Neural progenitor cell (in vitro differentiated cells): ENCODE data around the gene PATZ1. TPM values are rescaled to one million over a fixed set of nuclear protein-coding genes. Genes with fewer than 3 reads are reported as not detected.

Source experiments
- DNase-seq: peaks from one replicate; pipeline ENCODE4 v3.0.0-alpha.2; 2016; ENCODE audit warnings: low spot score
- H2AFZ ChIP-seq: fragments of 200-600 bp; sonication (generic); replicated peaks from 2 replicates; pipeline ENCODE4 v1.6.1; 2016; ENCODE audit warnings: antibody characterized with exemption
- H3F3A ChIP-seq: fragments of 200-600 bp; sonication (generic); 2 replicates; pipeline ENCODE4 v1.6.1; 2016; ENCODE audit warnings: antibody characterized with exemption, low read depth
- H3K27ac ChIP-seq: fragments of 200-600 bp; sonication (generic); 2 replicates; pipeline ENCODE4 v1.5.1; 2016; ENCODE audit warnings: mild to moderate bottlenecking
- H3K27me3 ChIP-seq: fragments of 200-600 bp; sonication (generic); 2 replicates; pipeline ENCODE4 v1.6.1; 2016; ENCODE audit warnings: mild to moderate bottlenecking, moderate library complexity
- H3K36me3 ChIP-seq: fragments of 200-600 bp; sonication (generic); 2 replicates; pipeline ENCODE4 v1.5.1; 2016
- H3K4me1 ChIP-seq: fragments of 200-600 bp; sonication (generic); 2 replicates; pipeline ENCODE4 v1.6.1; 2016; ENCODE audit warnings: mixed run types
- H3K4me2 ChIP-seq: fragments of 200-600 bp; sonication (generic); 2 replicates; pipeline ENCODE4 v1.6.1; 2016
- H3K4me3 ChIP-seq: fragments of 200-600 bp; sonication (generic); 2 replicates; pipeline ENCODE4 v1.5.1; 2016
- H3K79me2 ChIP-seq: fragments of 200-600 bp; sonication (generic); 2 replicates; pipeline ENCODE4 v1.6.1; 2016; ENCODE audit warnings: low read depth
- H3K9ac ChIP-seq: fragments of 200-600 bp; sonication (generic); 2 replicates; pipeline ENCODE4 v1.6.1; 2016
- H3K9me3 ChIP-seq: fragments of 200-600 bp; sonication (generic); 2 replicates; pipeline ENCODE4 v1.5.1; 2016; ENCODE audit warnings: low read depth
- H4K20me1 ChIP-seq: fragments of 200-600 bp; sonication (generic); 2 replicates; pipeline ENCODE4 v1.6.1; 2016; ENCODE audit warnings: low read depth
- H3K27ac Mint-ChIP-seq: 3 replicates; pipeline ENCODE4 v1.8.0; 2021; ENCODE audit warnings: mixed read lengths
- H3K27me3 Mint-ChIP-seq: 2 replicates; pipeline ENCODE4 v1.8.0; 2022; ENCODE audit warnings: low read depth, mild to moderate bottlenecking, inconsistent platforms, moderate library complexity, mixed read lengths; ENCODE audit not compliant: insufficient read depth
- H3K36me3 Mint-ChIP-seq: 3 replicates; pipeline ENCODE4 v1.8.0; 2021; ENCODE audit warnings: mixed read lengths
- H3K4me1 Mint-ChIP-seq: 3 replicates; pipeline ENCODE4 v1.8.0; 2021; ENCODE audit warnings: mixed read lengths
- H3K4me3 Mint-ChIP-seq: 3 replicates; pipeline ENCODE4 v1.8.0; 2021; ENCODE audit warnings: mild to moderate bottlenecking, moderate library complexity, mixed read lengths
- H3K9me3 Mint-ChIP-seq: 3 replicates; pipeline ENCODE4 v1.8.0; 2020; ENCODE audit warnings: mixed read lengths
- CTCF ChIP-seq: fragments of 200-600 bp; sonication (generic); IDR thresholded peaks from 2 replicates; pipeline ENCODE4 v1.5.1; 2017; ENCODE audit warnings: antibody characterized with exemption, mild to moderate bottlenecking
- EZH2 ChIP-seq: fragments of 200-600 bp; sonication (generic); IDR thresholded peaks from 2 replicates; pipeline ENCODE4 v1.6.1; 2017; ENCODE audit warnings: antibody characterized with exemption, mild to moderate bottlenecking, moderate library complexity
- EZH2phosphoT487 ChIP-seq: fragments of 200-600 bp; sonication (generic); IDR thresholded peaks from 2 replicates; pipeline ENCODE4 v1.6.1; 2017; ENCODE audit warnings: antibody characterized with exemption
- total RNA-seq: library from RNA; depleted of rRNA; stranded (reverse); fragments of >200 nt; gene quantifications from 2 replicates; pipeline ENCODE4 v1.2.3, GENCODE V29; 2015; ENCODE audit warnings: low replicate concordance

The PATZ1 gene
- total RNA-seq, 1 donor from 2014 or later, result 28.6 TPM

- Histone ChIP-seq H4K20me1 (no peaks in the 10 kb centered on the region), H3K9ac (no peak overlapping the region), H2AFZ (peak overlapping the region; percentile 51), H3K4me3 (peak overlapping the region; percentile 43), H3K9me3 (no peaks in the 10 kb centered on the region), H3F3A (peaks cover 13% of the 10 kb centered on the region), H3K36me3 (no peaks in the 10 kb centered on the region), H3K27ac (no peak overlapping the region), H3K4me2 (peak overlapping the region; percentile 77), H3K27me3 (peaks cover 37% of the 10 kb centered on the region), H3K4me1 (peaks cover 16% of the 10 kb centered on the region), H3K79me2 (no peaks in the 10 kb centered on the region)
- Mint-ChIP-seq H3K4me1 (peaks cover 21% of the 10 kb centered on the region), H3K9me3 (no peaks in the 10 kb centered on the region), H3K4me3 (peak overlapping the region; percentile 91), H3K27me3 (peaks cover 2% of the 10 kb centered on the region), H3K27ac (peak overlapping the region; percentile 11), H3K36me3 (peaks cover 1% of the 10 kb centered on the region)
- DNase-seq, result peak; percentile 38
- TF ChIP-seq CTCF, result no peak
- no peak for TF ChIP-seq EZH2phosphoT487
- no peak for TF ChIP-seq EZH2
Measured at GRCh38 chr22:31291481-31292235, 54.5 kb downstream of the PATZ1 start.

- peak; percentile 96 for DNase-seq
- Mint-ChIP-seq H3K27me3 (peaks cover 2% of the 10 kb centered on the region), H3K4me3 (peak overlapping the region; percentile 89), H3K9me3 (no peaks in the 10 kb centered on the region), H3K4me1 (peaks cover 21% of the 10 kb centered on the region), H3K27ac (no peak overlapping the region), H3K36me3 (peaks cover 1% of the 10 kb centered on the region)
- H3K4me3 ChIP-seq, result peak overlapping the region; percentile 43
- no peaks in the 10 kb centered on the region for H3K79me2 ChIP-seq
- peak overlapping the region; percentile 58 for H2AFZ ChIP-seq
- no peak overlapping the region for H3K27ac ChIP-seq
- TF ChIP-seq CTCF, result no peak
- peak; percentile 70 for TF ChIP-seq EZH2
- peak; percentile 58 for TF ChIP-seq EZH2phosphoT487
- no peaks in the 10 kb centered on the region for H4K20me1 ChIP-seq
- H3F3A ChIP-seq, result peaks cover 13% of the 10 kb centered on the region
- H3K4me1 ChIP-seq, result peaks cover 16% of the 10 kb centered on the region
- no peak overlapping the region for H3K9ac ChIP-seq
- peak overlapping the region; percentile 77 for H3K4me2 ChIP-seq
- no peaks in the 10 kb centered on the region for H3K36me3 ChIP-seq
- H3K9me3 ChIP-seq, result no peaks in the 10 kb centered on the region
- peaks cover 37% of the 10 kb centered on the region for H3K27me3 ChIP-seq
Measured at GRCh38 chr22:31290494-31291471, 55.4 kb downstream of the PATZ1 start.

GRCh38 chr22:31289344-31289743 lies 56.8 kb downstream of the PATZ1 start:
- H3K36me3 ChIP-seq, result no peaks in the 10 kb centered on the region
- H3F3A ChIP-seq, result peaks cover 22% of the 10 kb centered on the region
- no peak for DNase-seq
- H3K79me2 ChIP-seq, result no peaks in the 10 kb centered on the region
- H3K27ac Mint-ChIP-seq, result no peak overlapping the region
- H3K4me1 Mint-ChIP-seq, result peaks cover 22% of the 10 kb centered on the region
- H2AFZ ChIP-seq, result no peak overlapping the region
- peaks cover 37% of the 10 kb centered on the region for H3K27me3 ChIP-seq
- H3K4me3 Mint-ChIP-seq, result no peak overlapping the region
- H3K9me3 Mint-ChIP-seq, result no peaks in the 10 kb centered on the region
- no peak overlapping the region for H3K27ac ChIP-seq
- H3K4me3 ChIP-seq, result no peak overlapping the region
- H3K9me3 ChIP-seq, result no peaks in the 10 kb centered on the region
- peaks cover 2% of the 10 kb centered on the region for H3K27me3 Mint-ChIP-seq
- peaks cover 25% of the 10 kb centered on the region for H3K4me1 ChIP-seq
- no peaks in the 10 kb centered on the region for H4K20me1 ChIP-seq
- H3K9ac ChIP-seq, result no peak overlapping the region
- no peak overlapping the region for H3K4me2 ChIP-seq
- TF ChIP-seq CTCF (no peak), EZH2phosphoT487 (no peak), EZH2 (no peak)
- peaks cover 1% of the 10 kb centered on the region for H3K36me3 Mint-ChIP-seq
